NOMO-1 treated with DMSO at 0.1 percent for 48 hours (cell line): ENCODE measurements around the gene CNFN.
"Not testable (repeated sequence)": the region's sequence is repeated elsewhere in the genome, so short reads cannot be mapped to it uniquely, and the experiment has no call there.

ENCODE experiments used
- DNase-seq: peaks from one replicate; lab custom pipeline; 2025; ENCODE audit not compliant: unreplicated experiment; lab: John Stamatoyannopoulos, UW

The CNFN gene

GRCh38 chr19:42352301-42353259 lies 37.5 kb downstream of the CNFN start:
- no peak for DNase-seq

GRCh38 chr19:42351079-42351735 lies 38.9 kb downstream of the CNFN start:
- DNase-seq, result no peak

- no peak for DNase-seq
These were observed 39.7 kb downstream of the CNFN start for GRCh38 chr19:42350417-42350816.

- DNase-seq, result no peak
These were observed 40.6 kb downstream of the CNFN start for GRCh38 chr19:42349378-42350107.

GRCh38 chr19:42348211-42348610 lies 41.9 kb downstream of the CNFN start:
- no peak for DNase-seq

GRCh38 chr19:42345191-42345812 lies 44.8 kb downstream of the CNFN start:
- no peak for DNase-seq

- DNase-seq, result no peak
These were observed 45.7 kb downstream of the CNFN start for GRCh38 chr19:42344336-42344893.

GRCh38 chr19:42343344-42344110 lies 46.6 kb downstream of the CNFN start:
- no peak for DNase-seq

GRCh38 chr19:42339922-42340321 lies 50.2 kb downstream of the CNFN start:
- DNase-seq, result not testable (repeated sequence)

GRCh38 chr19:42339126-42339860 lies 50.8 kb downstream of the CNFN start:
- DNase-seq, result not testable (repeated sequence)
